Measurements from ENCODE around the gene TTC34.
"Not testable (repeated sequence)": the region's sequence is repeated elsewhere in the genome, so short reads cannot be mapped to it uniquely, and the experiment has no call there.

DNA sequence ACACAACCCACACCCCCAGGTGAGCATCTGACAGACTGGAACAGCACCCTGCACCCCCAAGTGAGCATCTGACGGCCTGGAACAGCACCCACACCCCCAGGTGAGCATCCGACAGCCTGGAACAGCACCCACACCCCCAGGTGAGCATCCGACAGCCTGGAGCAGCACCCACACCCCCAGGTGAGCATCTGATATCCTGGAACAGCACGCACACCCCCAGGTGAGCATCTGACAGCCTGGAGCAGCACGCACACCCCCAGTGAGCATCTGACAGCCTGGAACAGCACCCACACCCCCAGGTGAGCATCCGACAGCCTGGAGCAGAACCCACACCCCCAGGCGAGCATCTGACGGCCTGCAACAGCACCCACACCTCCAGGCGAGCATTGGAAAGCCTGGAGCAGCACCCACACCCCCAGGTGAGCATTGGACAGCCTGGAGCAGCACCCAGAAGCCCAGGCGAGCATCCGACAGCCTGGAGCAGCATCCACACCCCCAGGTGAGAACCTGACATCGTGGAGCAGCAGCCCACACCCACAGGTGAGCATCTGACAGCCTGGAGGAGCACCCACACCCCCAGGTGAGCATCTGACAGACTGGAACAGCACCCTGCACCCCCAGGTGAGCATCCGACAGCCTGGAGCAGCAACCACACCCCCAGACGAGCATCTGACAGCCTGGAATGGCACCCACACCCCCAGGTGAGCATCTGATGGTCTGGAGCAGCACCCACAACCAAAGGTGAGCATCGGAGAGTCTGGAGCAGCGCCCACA, 149.2 kb downstream of the TTC34 start:
- TF ChIP-seq, protein P1, sequence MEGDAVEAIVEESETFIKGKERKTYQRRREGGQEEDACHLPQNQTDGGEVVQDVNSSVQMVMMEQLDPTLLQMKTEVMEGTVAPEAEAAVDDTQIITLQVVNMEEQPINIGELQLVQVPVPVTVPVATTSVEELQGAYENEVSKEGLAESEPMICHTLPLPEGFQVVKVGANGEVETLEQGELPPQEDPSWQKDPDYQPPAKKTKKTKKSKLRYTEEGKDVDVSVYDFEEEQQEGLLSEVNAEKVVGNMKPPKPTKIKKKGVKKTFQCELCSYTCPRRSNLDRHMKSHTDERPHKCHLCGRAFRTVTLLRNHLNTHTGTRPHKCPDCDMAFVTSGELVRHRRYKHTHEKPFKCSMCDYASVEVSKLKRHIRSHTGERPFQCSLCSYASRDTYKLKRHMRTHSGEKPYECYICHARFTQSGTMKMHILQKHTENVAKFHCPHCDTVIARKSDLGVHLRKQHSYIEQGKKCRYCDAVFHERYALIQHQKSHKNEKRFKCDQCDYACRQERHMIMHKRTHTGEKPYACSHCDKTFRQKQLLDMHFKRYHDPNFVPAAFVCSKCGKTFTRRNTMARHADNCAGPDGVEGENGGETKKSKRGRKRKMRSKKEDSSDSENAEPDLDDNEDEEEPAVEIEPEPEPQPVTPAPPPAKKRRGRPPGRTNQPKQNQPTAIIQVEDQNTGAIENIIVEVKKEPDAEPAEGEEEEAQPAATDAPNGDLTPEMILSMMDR (IDR thresholded peaks at IDR 0.05), result not testable (repeated sequence)
- not testable (repeated sequence) for TF ChIP-seq POLR2A (IDR thresholded peaks at IDR 0.05)
